HepG2 (cell line): ENCODE measurements around the gene ZNF234. TPM values are rescaled to one million over a fixed set of nuclear protein-coding genes. Genes with fewer than 3 reads are reported as not detected.

Experiments used
- ARID2 ChIP-seq: sonication (generic); formaldehyde crosslinking; IDR thresholded peaks from 2 replicates; pipeline ENCODE4 v1.8.1; 2022; ENCODE audit warnings: mild to moderate bottlenecking, missing genetic modification reagents, borderline replicate concordance
- BRF2 ChIP-seq: sonication (generic); formaldehyde crosslinking; IDR thresholded peaks from 2 replicates; pipeline ENCODE4 v1.8.1; 2022; ENCODE audit warnings: mild to moderate bottlenecking, missing genetic modification reagents
- CAMTA2 ChIP-seq: sonication (generic); formaldehyde crosslinking; IDR thresholded peaks from 2 replicates; pipeline ENCODE4 v1.4.0; 2020; ENCODE audit warnings: mild to moderate bottlenecking, missing genetic modification reagents, borderline replicate concordance
- FOXM1 ChIP-seq: sonication (generic); formaldehyde crosslinking; IDR thresholded peaks from 2 replicates; pipeline ENCODE4 v1.5.0; 2020; ENCODE audit warnings: missing genetic modification reagents
- HDAC2 ChIP-seq: sonication (generic); formaldehyde crosslinking; IDR thresholded peaks from 2 replicates; pipeline ENCODE4 v1.4.0; 2020; ENCODE audit warnings: missing genetic modification reagents
- MAFF ChIP-seq: IDR thresholded peaks from 2 replicates; pipeline ENCODE4 v1.6.1; 2011; ENCODE audit warnings: low read depth, low read length, improper control_type of control experiment
- MTERF4 ChIP-seq: sonication (generic); formaldehyde crosslinking; IDR thresholded peaks from 2 replicates; pipeline ENCODE4 v1.8.0; 2023; ENCODE audit warnings: mild to moderate bottlenecking, missing genetic modification reagents
- NONO ChIP-seq, 2 experiments: fragments of 450-650 bp in 1 of 2; sonication (generic) in 1 of 2; formaldehyde crosslinking in 1 of 2; IDR thresholded peaks in 1 of 2; conservative IDR thresholded peaks in 1 of 2; 2 replicates each; pipeline versions ENCODE4 v1.6.1 to v1.8.0; 2017 to 2022; ENCODE audit warnings: mild to moderate bottlenecking in 1 of 2, missing genetic modification reagents in 1 of 2, moderate library complexity in 1 of 2
- NR3C1 ChIP-seq: sonication (generic); formaldehyde crosslinking; IDR thresholded peaks from 2 replicates; pipeline ENCODE4 v1.4.0; 2020; ENCODE audit warnings: missing genetic modification reagents
- ONECUT2 ChIP-seq: sonication (generic); formaldehyde crosslinking; IDR thresholded peaks from 2 replicates; pipeline ENCODE4 v1.4.0; 2020; ENCODE audit warnings: missing genetic modification reagents
- REXO4 ChIP-seq: sonication (generic); formaldehyde crosslinking; IDR thresholded peaks from 2 replicates; pipeline ENCODE4 v1.8.0; 2022; ENCODE audit warnings: missing genetic modification reagents, mild to moderate bottlenecking, borderline replicate concordance
- SNAPC2 ChIP-seq: sonication (generic); formaldehyde crosslinking; IDR thresholded peaks from 2 replicates; pipeline ENCODE4 v1.8.1; 2022; ENCODE audit warnings: mild to moderate bottlenecking, missing genetic modification reagents
- ZNF354B ChIP-seq: sonication (generic); formaldehyde crosslinking; IDR thresholded peaks from 2 replicates; pipeline ENCODE4 v1.8.0; 2022; ENCODE audit warnings: mild to moderate bottlenecking, missing genetic modification reagents
- ZNF598 ChIP-seq: sonication (generic); formaldehyde crosslinking; IDR thresholded peaks from 2 replicates; pipeline ENCODE4 v1.5.1; 2020; ENCODE audit warnings: mild to moderate bottlenecking, missing genetic modification reagents, borderline replicate concordance
- ZNF780A ChIP-seq: sonication (generic); formaldehyde crosslinking; IDR thresholded peaks from 2 replicates; pipeline ENCODE4 v1.8.0; 2022; ENCODE audit warnings: mild to moderate bottlenecking, missing genetic modification reagents, moderate library complexity
- ZNF816 ChIP-seq: sonication (generic); formaldehyde crosslinking; IDR thresholded peaks from 2 replicates; pipeline ENCODE4 v1.8.0; 2022; ENCODE audit warnings: missing genetic modification reagents, mild to moderate bottlenecking, borderline replicate concordance
- polyA plus RNA-seq, 8 experiments: library from polyadenylated mRNA; depleted of rRNA in 3 of 8; stranded (reverse) in 7 of 8; unstranded in 1 of 8; fragments of >200 nt; fragmentation: Illumina TruSeq in 4 of 8; extraction: Trizol in 4 of 8; gene quantifications; 2 replicates each; pipeline versions ENCODE4 v1.2.1 to v1.2.3, GENCODE V29; 2011 to 2016; ENCODE audit warnings: low read depth in 4 of 8, missing spikeins in 1 of 8, mixed read lengths in 1 of 8; ENCODE audit not compliant: insufficient read depth in 1 of 8
- total RNA-seq, 5 experiments: library from RNA; depleted of rRNA; stranded (reverse); fragments of >200 nt; fragmentation: Illumina TruSeq; extraction: Trizol; gene quantifications; 2 replicates each; pipeline ENCODE4 v1.2.3, GENCODE V29; 2016; ENCODE audit warnings: low read depth in 1 of 5
- TF ChIP-seq, protein P1 (sequence below): sonication (generic); formaldehyde crosslinking; IDR thresholded peaks from 2 replicates; pipeline ENCODE4 v1.8.1; 2023; ENCODE audit warnings: mild to moderate bottlenecking, missing genetic modification reagents, borderline replicate concordance
- TF ChIP-seq, protein P2 (sequence below), 2 experiments: sonication (generic) in 1 of 2; formaldehyde crosslinking in 1 of 2; IDR thresholded peaks; 2 replicates each; pipeline versions ENCODE4 v1.5.1 to v1.6.1; 2011 to 2020; ENCODE audit warnings: borderline replicate concordance in 1 of 2, low read depth in 1 of 2, low read length in 1 of 2, mild to moderate bottlenecking in 1 of 2, missing genetic modification reagents in 1 of 2, moderate library complexity in 1 of 2
- TF ChIP-seq, protein P3 (sequence below): sonication (generic); formaldehyde crosslinking; IDR thresholded peaks from 2 replicates; pipeline ENCODE4 v1.4.0; 2020; ENCODE audit warnings: missing genetic modification reagents
- TF ChIP-seq, protein P4 (sequence below): sonication (generic); formaldehyde crosslinking; IDR thresholded peaks from 2 replicates; pipeline ENCODE4 v1.5.1; 2020; ENCODE audit warnings: mild to moderate bottlenecking, missing genetic modification reagents, moderate library complexity

Gene ZNF234
- total and polyA plus RNA-seq, 2 of the 13 experiments (the other 11 are each of a cell fraction or from before 2014, with no cell fraction given): 3.5 to 11.2 TPM

DNA sequence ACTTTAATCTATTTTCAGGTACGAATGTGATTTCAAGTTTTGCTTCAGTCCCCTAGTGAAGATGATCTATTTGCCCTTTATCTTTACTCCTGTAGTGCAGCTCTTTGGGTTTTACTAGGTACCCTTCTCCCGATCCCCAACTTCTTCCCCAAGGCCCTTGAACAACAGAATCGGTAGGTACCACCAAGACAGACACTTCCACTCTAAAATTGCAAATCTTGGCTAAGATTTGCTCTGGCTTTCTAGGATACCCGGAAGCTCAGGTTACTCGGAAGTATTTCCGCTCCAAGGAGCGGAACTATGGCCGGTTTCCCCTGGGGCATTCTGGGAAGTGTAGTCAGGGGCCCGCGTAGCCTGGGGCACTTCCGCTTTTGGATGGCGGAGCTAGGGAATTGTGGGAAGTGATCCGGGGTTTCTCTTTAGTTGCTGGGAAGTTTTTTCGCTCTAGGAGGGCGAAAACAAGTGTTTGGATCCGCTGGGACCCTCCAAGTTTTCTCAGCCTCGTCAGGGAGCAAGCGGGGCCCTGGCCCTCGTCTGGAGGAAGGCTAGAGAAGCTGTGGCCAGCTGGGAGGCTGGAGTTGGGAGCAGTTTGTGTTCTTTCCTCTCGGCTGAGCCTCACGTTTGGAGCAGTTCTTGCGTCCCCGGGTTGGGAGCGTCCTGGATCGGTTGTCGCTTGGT is 65.9 kb downstream of the ZNF234 start (continued):
- TF ChIP-seq, protein P1, sequence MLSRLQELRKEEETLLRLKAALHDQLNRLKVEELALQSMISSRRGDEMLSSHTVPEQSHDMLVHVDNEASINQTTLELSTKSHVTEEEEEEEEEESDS (CRISPR knock-in tag): no peak
- TF ChIP-seq ONECUT2 (CRISPR knock-in tag) (no peak), ZNF780A (CRISPR knock-in tag) (no peak), ZNF598 (CRISPR knock-in tag) (no peak), FOXM1 (no peak), MTERF4 (CRISPR knock-in tag) (no peak), ZNF816 (CRISPR knock-in tag) (no peak), SNAPC2 (no peak), CAMTA2 (CRISPR knock-in tag) (no peak), ARID2 (CRISPR knock-in tag) (no peak), HDAC2 (CRISPR knock-in tag) (peak; percentile 45; the same call in 1 of the 2 replicates), NONO (IDR thresholded peaks at IDR 0.05) (no peak), NONO (CRISPR knock-in tag; conservative IDR thresholded peaks at IDR 0.05) (no peak), REXO4 (no peak), BRF2 (CRISPR knock-in tag) (no peak), MAFF (no peak), ZNF354B (CRISPR knock-in tag) (no peak), NR3C1 (CRISPR knock-in tag) (no peak)
- TF ChIP-seq, protein P2, sequence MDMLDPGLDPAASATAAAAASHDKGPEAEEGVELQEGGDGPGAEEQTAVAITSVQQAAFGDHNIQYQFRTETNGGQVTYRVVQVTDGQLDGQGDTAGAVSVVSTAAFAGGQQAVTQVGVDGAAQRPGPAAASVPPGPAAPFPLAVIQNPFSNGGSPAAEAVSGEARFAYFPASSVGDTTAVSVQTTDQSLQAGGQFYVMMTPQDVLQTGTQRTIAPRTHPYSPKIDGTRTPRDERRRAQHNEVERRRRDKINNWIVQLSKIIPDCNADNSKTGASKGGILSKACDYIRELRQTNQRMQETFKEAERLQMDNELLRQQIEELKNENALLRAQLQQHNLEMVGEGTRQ (IDR thresholded peaks at IDR 0.05; ENCODE audit: low read depth, low read length): no peak
- TF ChIP-seq, protein P2 (CRISPR knock-in tag; IDR thresholded peaks at IDR 0.05; ENCODE audit: borderline replicate concordance): no peak
- TF ChIP-seq, protein P3, sequence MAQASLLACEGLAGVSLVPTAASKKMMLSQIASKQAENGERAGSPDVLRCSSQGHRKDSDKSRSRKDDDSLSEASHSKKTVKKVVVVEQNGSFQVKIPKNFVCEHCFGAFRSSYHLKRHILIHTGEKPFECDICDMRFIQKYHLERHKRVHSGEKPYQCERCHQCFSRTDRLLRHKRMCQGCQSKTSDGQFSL (CRISPR knock-in tag): no peak
- TF ChIP-seq, protein P4, sequence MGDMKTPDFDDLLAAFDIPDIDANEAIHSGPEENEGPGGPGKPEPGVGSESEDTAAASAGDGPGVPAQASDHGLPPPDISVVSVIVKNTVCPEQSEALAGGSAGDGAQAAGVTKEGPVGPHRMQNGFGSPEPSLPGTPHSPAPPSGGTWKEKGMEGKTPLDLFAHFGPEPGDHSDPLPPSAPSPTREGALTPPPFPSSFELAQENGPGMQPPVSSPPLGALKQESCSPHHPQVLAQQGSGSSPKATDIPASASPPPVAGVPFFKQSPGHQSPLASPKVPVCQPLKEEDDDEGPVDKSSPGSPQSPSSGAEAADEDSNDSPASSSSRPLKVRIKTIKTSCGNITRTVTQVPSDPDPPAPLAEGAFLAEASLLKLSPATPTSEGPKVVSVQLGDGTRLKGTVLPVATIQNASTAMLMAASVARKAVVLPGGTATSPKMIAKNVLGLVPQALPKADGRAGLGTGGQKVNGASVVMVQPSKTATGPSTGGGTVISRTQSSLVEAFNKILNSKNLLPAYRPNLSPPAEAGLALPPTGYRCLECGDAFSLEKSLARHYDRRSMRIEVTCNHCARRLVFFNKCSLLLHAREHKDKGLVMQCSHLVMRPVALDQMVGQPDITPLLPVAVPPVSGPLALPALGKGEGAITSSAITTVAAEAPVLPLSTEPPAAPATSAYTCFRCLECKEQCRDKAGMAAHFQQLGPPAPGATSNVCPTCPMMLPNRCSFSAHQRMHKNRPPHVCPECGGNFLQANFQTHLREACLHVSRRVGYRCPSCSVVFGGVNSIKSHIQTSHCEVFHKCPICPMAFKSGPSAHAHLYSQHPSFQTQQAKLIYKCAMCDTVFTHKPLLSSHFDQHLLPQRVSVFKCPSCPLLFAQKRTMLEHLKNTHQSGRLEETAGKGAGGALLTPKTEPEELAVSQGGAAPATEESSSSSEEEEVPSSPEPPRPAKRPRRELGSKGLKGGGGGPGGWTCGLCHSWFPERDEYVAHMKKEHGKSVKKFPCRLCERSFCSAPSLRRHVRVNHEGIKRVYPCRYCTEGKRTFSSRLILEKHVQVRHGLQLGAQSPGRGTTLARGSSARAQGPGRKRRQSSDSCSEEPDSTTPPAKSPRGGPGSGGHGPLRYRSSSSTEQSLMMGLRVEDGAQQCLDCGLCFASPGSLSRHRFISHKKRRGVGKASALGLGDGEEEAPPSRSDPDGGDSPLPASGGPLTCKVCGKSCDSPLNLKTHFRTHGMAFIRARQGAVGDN (CRISPR knock-in tag): peak; percentile 42
